ENCODE results near the gene PPP6C.
"Not testable (repeated sequence)": the region's sequence is repeated elsewhere in the genome, so short reads cannot be mapped to it uniquely, and the experiment has no call there.

The PPP6C gene

DNA sequence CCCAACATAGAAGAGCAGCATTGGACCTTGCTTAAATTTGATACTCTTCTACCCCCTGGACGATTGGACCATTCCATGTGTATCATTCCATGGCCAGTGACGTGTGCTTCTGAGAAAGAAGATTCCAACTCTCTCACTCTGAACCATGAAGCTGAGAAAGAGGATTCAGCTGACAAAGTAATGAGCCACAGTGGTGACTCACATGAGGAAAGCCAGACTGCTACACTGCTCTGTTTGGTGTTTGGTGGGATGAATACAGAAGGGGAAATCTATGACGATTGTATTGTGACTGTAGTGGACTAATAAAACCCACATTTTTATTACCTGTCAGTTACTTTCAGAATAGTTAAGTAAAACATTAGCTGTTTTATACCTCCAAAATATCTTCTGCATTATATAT, 44.1 kb upstream of the PPP6C start:
- H3K4me3 ChIP-seq (ENCODE audit: low read depth, low read length) = no peak overlapping the region
- DNase-seq = peak; percentile 97
- no peaks in the 10 kb centered on the region for H3K27me3 ChIP-seq (replicated peaks)
- TF ChIP-seq, protein P1, sequence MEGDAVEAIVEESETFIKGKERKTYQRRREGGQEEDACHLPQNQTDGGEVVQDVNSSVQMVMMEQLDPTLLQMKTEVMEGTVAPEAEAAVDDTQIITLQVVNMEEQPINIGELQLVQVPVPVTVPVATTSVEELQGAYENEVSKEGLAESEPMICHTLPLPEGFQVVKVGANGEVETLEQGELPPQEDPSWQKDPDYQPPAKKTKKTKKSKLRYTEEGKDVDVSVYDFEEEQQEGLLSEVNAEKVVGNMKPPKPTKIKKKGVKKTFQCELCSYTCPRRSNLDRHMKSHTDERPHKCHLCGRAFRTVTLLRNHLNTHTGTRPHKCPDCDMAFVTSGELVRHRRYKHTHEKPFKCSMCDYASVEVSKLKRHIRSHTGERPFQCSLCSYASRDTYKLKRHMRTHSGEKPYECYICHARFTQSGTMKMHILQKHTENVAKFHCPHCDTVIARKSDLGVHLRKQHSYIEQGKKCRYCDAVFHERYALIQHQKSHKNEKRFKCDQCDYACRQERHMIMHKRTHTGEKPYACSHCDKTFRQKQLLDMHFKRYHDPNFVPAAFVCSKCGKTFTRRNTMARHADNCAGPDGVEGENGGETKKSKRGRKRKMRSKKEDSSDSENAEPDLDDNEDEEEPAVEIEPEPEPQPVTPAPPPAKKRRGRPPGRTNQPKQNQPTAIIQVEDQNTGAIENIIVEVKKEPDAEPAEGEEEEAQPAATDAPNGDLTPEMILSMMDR (IDR thresholded peaks at IDR 0.05; ENCODE audit: low read depth, low read length, missing control alignments) = no peak
- in situ Hi-C loops (cut with HindIII; ENCODE audit: low pct_ligation_motif_present, low sequenced_read_pairs) = no loop called here
- peaks cover 58% of the 10 kb centered on the region for H3K36me3 ChIP-seq (replicated peaks)
- H3K27ac ChIP-seq = peak overlapping the region; percentile 87

DNA sequence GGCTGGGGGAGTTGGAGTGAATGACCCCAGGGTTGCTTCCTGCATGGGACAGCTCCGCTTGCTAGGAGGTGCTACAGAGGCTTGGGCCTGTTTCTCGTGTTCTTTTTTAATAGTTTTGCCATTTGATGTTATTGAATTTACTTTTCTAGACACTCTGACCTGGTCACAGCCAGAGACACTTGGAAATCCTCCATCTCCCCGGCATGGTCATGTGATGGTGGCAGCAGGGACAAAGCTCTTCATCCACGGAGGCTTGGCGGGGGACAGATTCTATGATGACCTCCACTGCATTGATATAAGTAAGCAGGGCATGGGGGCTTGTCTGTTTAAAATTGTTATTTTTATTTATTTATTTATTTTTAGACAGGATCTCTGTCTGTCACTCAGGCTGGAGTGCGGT, 38.2 kb upstream of the PPP6C start:
- TF ChIP-seq, protein P1 (IDR thresholded peaks at IDR 0.05; ENCODE audit: low read depth, low read length, missing control alignments) = no peak

DNA sequence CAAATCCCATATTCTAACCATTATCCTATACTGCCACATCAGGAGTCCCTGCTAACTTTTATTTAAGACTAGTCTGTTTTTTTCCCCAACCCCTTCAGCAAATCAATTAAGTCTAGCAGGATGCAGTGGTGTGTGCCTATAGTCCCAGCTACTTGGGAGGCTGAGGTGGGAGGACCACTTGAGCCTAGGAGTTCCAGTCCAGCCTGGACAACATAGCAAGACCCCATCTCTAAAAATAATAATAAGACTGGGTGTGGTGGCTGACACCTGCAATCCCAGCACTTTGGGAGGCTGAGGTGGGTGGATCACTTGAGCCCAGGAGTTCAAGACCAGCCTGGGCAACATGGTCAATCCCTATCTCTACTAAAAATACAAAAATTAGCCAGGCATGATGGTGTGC, 35.3 kb upstream of the PPP6C start:
- DNase-seq; H3K27ac ChIP-seq; H3K27me3 ChIP-seq (replicated peaks); in situ Hi-C loops (cut with HindIII; ENCODE audit: low pct_ligation_motif_present, low sequenced_read_pairs); H3K4me3 ChIP-seq (ENCODE audit: low read depth, low read length): not testable (repeated sequence)
- peaks cover 22% of the 10 kb centered on the region for H3K36me3 ChIP-seq (replicated peaks)

More for the DNA sequence above, 38.2 kb upstream of the PPP6C start:
- Histone ChIP-seq H3K27me3 (replicated peaks) (no peaks in the 10 kb centered on the region), H3K4me3 (ENCODE audit: low read depth, low read length) (no peak overlapping the region), H3K27ac (no peak overlapping the region), H3K36me3 (replicated peaks) (peaks cover 30% of the 10 kb centered on the region)
- DNase-seq = no peak
- in situ Hi-C loops (cut with HindIII; ENCODE audit: low pct_ligation_motif_present, low sequenced_read_pairs) = no loop called here

DNA sequence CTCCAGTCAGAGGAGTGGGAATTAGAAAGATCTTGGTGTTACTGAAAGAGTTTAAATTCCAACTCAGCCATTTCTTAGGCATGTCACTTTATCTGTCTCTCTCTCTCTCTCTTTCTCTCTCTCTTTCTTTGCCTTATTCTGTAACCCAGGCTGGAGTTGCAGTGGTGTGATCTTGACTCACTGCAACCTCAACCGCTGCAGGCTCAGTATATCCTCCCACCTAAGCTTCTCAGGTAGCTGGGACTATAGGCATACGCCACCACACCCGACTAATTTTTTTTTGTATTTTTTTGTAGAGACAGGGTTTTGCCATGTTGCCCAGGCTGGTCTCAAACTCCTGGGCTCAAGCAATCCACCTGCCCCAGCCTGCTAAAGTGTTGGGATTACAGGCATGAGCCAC, 29.0 kb upstream of the PPP6C start:
- no peak for DNase-seq
- in situ Hi-C loops (cut with HindIII; ENCODE audit: low pct_ligation_motif_present, low sequenced_read_pairs) = no loop called here
- Histone ChIP-seq H3K36me3 (replicated peaks) (peaks cover 16% of the 10 kb centered on the region), H3K27ac (no peak overlapping the region), H3K4me3 (ENCODE audit: low read depth, low read length) (no peak overlapping the region), H3K27me3 (replicated peaks) (no peaks in the 10 kb centered on the region)
- TF ChIP-seq, protein P1 (IDR thresholded peaks at IDR 0.05; ENCODE audit: low read depth, low read length, missing control alignments) = no peak

DNA sequence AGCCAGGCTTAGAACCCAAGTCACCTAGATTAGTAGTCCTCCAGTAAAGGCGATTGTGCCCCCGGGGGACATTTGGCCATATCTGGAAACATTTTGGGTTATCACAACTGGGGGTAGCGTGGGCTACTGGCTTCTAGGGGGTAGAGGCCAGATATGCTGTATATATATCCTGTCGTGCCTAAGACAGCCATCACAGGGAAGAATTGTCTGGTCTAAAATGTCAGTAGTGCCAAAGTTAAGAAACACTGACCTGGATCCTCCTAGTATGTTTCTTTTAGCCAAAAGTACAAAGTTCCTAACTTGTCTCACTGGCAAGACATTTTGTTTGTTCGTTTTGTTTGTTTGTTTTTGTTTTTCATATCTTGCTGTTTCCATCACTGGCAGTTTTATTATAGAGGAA, 24.6 kb upstream of the PPP6C start:
- DNase-seq = no peak
- TF ChIP-seq, protein P1 (IDR thresholded peaks at IDR 0.05; ENCODE audit: low read depth, low read length, missing control alignments) = no peak
- no peak overlapping the region for H3K4me3 ChIP-seq (ENCODE audit: low read depth, low read length)
- H3K36me3 ChIP-seq (replicated peaks) = peaks cover 14% of the 10 kb centered on the region
- no peak overlapping the region for H3K27ac ChIP-seq
- in situ Hi-C loops (cut with HindIII; ENCODE audit: low pct_ligation_motif_present, low sequenced_read_pairs) = no loop called here
- H3K27me3 ChIP-seq (replicated peaks) = no peaks in the 10 kb centered on the region

DNA sequence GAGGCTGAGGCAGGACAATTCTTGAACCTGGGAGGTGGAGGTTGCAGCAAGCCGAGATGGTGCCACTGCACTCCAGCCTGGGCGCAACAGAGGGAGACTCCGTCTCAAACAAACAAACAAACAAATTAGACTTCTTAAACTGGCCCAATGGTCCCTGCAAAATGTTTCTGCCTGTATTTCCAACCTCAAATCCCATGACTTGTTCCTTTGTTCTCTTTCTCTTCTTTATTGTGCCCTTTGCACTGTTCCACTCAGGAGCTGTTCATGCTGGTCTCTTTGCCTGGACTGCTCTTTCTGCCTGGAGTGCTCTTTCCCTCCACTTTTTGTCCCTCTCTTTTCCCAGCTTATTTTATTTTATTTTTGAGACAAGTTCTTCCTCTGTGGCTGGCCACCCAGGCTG, 14.9 kb upstream of the PPP6C start:
- no peak overlapping the region for H3K4me3 ChIP-seq (ENCODE audit: low read depth, low read length)
- no peaks in the 10 kb centered on the region for H3K27me3 ChIP-seq (replicated peaks)
- TF ChIP-seq, protein P1 (IDR thresholded peaks at IDR 0.05; ENCODE audit: low read depth, low read length, missing control alignments) = no peak
- in situ Hi-C loops (cut with HindIII; ENCODE audit: low pct_ligation_motif_present, low sequenced_read_pairs) = no loop called here
- DNase-seq = no peak
- H3K36me3 ChIP-seq (replicated peaks) = peaks cover 45% of the 10 kb centered on the region
- H3K27ac ChIP-seq = no peak overlapping the region
